Measurements from ENCODE around the gene SPEF2. TPM values are rescaled to one million over a fixed set of nuclear protein-coding genes. Genes with fewer than 3 reads are reported as not detected.

The SPEF2 gene
- total and polyA plus RNA-seq, 9 of the 15 experiments (the other 6 are each of a cell fraction or from before 2014, with no cell fraction given) = 0.11 to 0.62 (median 0.20) TPM; not detected in 2

DNA sequence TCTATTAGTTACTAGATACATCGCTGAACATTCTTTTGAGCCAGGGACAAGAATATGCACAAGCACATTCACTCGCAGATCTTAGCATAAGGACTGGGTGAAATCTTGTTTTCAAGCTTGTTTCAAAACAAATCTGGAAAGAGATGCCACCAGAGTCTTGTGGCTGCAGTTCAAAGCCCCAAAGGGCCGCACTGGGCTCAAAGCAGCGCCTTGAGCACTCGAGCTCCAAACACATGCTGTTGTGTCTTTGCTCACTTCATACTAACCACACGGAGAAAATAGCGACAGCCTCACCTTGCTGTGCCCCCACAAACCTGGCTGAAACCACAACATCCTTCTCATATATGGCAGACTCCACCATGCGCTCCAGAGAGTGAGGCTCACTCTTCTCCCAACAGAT lies 204.8 kb downstream of the SPEF2 start:
- H3K4me2 ChIP-seq (ENCODE audit: insufficient read depth, low read length) = no peak overlapping the region
- no peak overlapping the region for H3K27ac ChIP-seq (ENCODE audit: extremely low read depth, low read depth, low read length)
- H3K79me2 ChIP-seq (ENCODE audit: control insufficient read depth, insufficient read depth, low read length) = no peaks in the 10 kb centered on the region
- in situ Hi-C loops (cut with MboI) = no loop called here
- BruUV-seq (replicated peaks) = no TSS peak
- H3K4me1 ChIP-seq (replicated peaks in 1 of 2; ENCODE audit: control insufficient read depth in 2 of 2, insufficient read depth in 2 of 2, low read length in 2 of 2) = no peaks in the 10 kb centered on the region
- TF ChIP-seq POLR2G (IDR thresholded peaks at IDR 0.05; ENCODE audit: low read depth, low read length) = no peak
- no peak for TF ChIP-seq HOMEZ (CRISPR knock-in tag; IDR thresholded peaks at IDR 0.05)
- TF ChIP-seq ARID2 (IDR thresholded peaks at IDR 0.05) = no peak
- no peak for TF ChIP-seq FOXM1 (IDR thresholded peaks at IDR 0.05; ENCODE audit: low read depth)
- TF ChIP-seq FOXM1 (CRISPR knock-in tag; IDR thresholded peaks at IDR 0.05; ENCODE audit: low read depth) = no peak
- TF ChIP-seq RUNX1 (IDR thresholded peaks at IDR 0.05; ENCODE audit: low read depth) = no peak
- no peak for TF ChIP-seq RAD51 (IDR thresholded peaks at IDR 0.05; ENCODE audit: borderline replicate concordance, low read depth)
- TF ChIP-seq ZNF24 (IDR thresholded peaks at IDR 0.05) = no peak
- no peak for TF ChIP-seq ATF7 (IDR thresholded peaks at IDR 0.05)
- no peak for TF ChIP-seq ZNF174 (CRISPR knock-in tag; IDR thresholded peaks at IDR 0.05)
- no peak for TF ChIP-seq EZH2 (IDR thresholded peaks at IDR 0.05; ENCODE audit: borderline replicate concordance, low read depth, low read length)
- no peak for TF ChIP-seq ELF4 (CRISPR knock-in tag; IDR thresholded peaks at IDR 0.05)
- TF ChIP-seq FOSL1 (tag; conservative IDR thresholded peaks at IDR 0.05) = no peak
- no peak for TF ChIP-seq CEBPB (tag; IDR thresholded peaks at IDR 0.05)
- TF ChIP-seq PTBP1 (IDR thresholded peaks at IDR 0.05; ENCODE audit: low read depth, low read length) = no peak
- TF ChIP-seq MXI1 (IDR thresholded peaks at IDR 0.05; ENCODE audit: low read depth, low read length) = no peak
- TF ChIP-seq E2F5 (CRISPR knock-in tag; IDR thresholded peaks at IDR 0.05) = no peak
- no peak for TF ChIP-seq ZNF408 (CRISPR knock-in tag; IDR thresholded peaks at IDR 0.05; ENCODE audit: low read depth)
- H4K20me1 ChIP-seq (replicated peaks; ENCODE audit: control insufficient read depth, insufficient read depth, low read length) = no peaks in the 10 kb centered on the region
- intact Hi-C loops (cut with micrococcal nuclease) = no loop called here
- no peaks in the 10 kb centered on the region for H3K27me3 ChIP-seq (ENCODE audit: control insufficient read depth in 2 of 2, insufficient read depth in 2 of 2, low read length in 2 of 2)
- no peak overlapping the region for H2AFZ ChIP-seq (ENCODE audit: low read depth, low read length)
- FAIRE-seq (no peak), ATAC-seq (no peak), DNase-seq (ENCODE audit: extremely low read depth in 1 of 4, low spot score in 3 of 4) (no peak)
- ChIA-PET CTCF (ENCODE audit: low intra/inter-chr PET ratio) (no interaction called here), POLR2A (interaction anchor here (0.7 kb wide), 1 partner anchor 502 kb away, joined by 3 read pairs; no protein-coding TSS in a partner anchor)
- no peaks in the 10 kb centered on the region for H3K9me1 ChIP-seq (ENCODE audit: control insufficient read depth, insufficient read depth, low read length)
- 2% methylated on average over 8 of the region's 8 CpGs for WGBS (ENCODE audit: insufficient coverage, low coverage, missing lambda C conversion rate)
- no peak overlapping the region for H3K9ac ChIP-seq (ENCODE audit: insufficient read depth in 1 of 2, low read depth in 2 of 2, low read length in 2 of 2)
- H3K4me3 ChIP-seq = no peak overlapping the region
- H3K9me3 ChIP-seq (replicated peaks; ENCODE audit: control insufficient read depth, insufficient read depth, low read depth, low read length) = no peaks in the 10 kb centered on the region
- H3K36me3 ChIP-seq (ENCODE audit: control insufficient read depth, insufficient read depth, low read length) = no peaks in the 10 kb centered on the region
